HEK293 (cell line): ENCODE results near the gene VEZF1.

ENCODE experiments used
- CTCF ChIA-PET: fragments of 350-600 bp; formaldehyde crosslinking; extraction: SDS; loops from one replicate; lab custom pipeline; 2021; ENCODE audit warnings: antibody characterized with exemption; lab: Yijun Ruan, JAX
- POLR2A ChIA-PET: fragments of 300-600 bp; formaldehyde crosslinking; extraction: SDS; loops from one replicate; lab custom pipeline; 2020; ENCODE audit warnings: antibody characterized with exemption, inconsistent platforms; lab: Yijun Ruan, JAX
- H3K27ac ChIP-seq: fragments of 200-500 bp; sonication (Bioruptor generic); 2 replicates; pipeline ENCODE4 v1.5.1; 2014; ENCODE audit warnings: low read depth, low read length, control low read depth, inconsistent platforms; ENCODE audit errors: extremely low read depth
- H3K36me3 ChIP-seq, 2 experiments: fragments of 200-500 bp in 1 of 2; sonication (Bioruptor generic) in 1 of 2; 1 replicate in 1 of 2; 2 replicates in 1 of 2; pipeline ENCODE4 v1.5.1; 2014 to 2017; ENCODE audit warnings: inconsistent platforms in 2 of 2, low read length in 2 of 2; ENCODE audit not compliant: control insufficient read depth in 2 of 2, insufficient read depth in 1 of 2
- H3K4me1 ChIP-seq: fragments of 200-500 bp; sonication (Bioruptor generic); 2 replicates; pipeline ENCODE4 v1.5.1; 2014; ENCODE audit warnings: mild to moderate bottlenecking, low read length, inconsistent platforms; ENCODE audit not compliant: control insufficient read depth, insufficient read depth
- H3K4me3 ChIP-seq: 2 replicates; pipeline ENCODE4 v1.5.1; 2011; ENCODE audit warnings: low read depth, mild to moderate bottlenecking, control low read depth, low read length, moderate library complexity
- H3K9me3 ChIP-seq: fragments of 200-500 bp; sonication (Bioruptor generic); 2 replicates; pipeline ENCODE4 v1.5.1; 2014; ENCODE audit warnings: low read depth, low read length, inconsistent platforms; ENCODE audit not compliant: control insufficient read depth, insufficient read depth
- AEBP2 ChIP-seq: fragments of 450-650 bp; formaldehyde crosslinking; IDR thresholded peaks from 2 replicates; pipeline ENCODE4 v1.5.1; 2016; ENCODE audit warnings: missing biosample characterization, missing genetic modification characterization, borderline replicate concordance
- IKZF3 ChIP-seq: fragments of 450-650 bp; IDR thresholded peaks from 2 replicates; pipeline ENCODE4 v1.5.0; 2018; ENCODE audit warnings: missing biosample characterization, mild to moderate bottlenecking, missing genetic modification characterization, moderate library complexity
- MYNN ChIP-seq: fragments of 450-650 bp; formaldehyde crosslinking; IDR thresholded peaks from 2 replicates; pipeline ENCODE4 v1.5.1; 2016; ENCODE audit warnings: missing biosample characterization, missing genetic modification characterization, borderline replicate concordance
- SCRT2 ChIP-seq: fragments of 450-650 bp; formaldehyde crosslinking; IDR thresholded peaks from 2 replicates; pipeline ENCODE4 v1.5.1; 2016; ENCODE audit warnings: missing biosample characterization, missing genetic modification characterization
- YY2 ChIP-seq: fragments of 450-650 bp; formaldehyde crosslinking; IDR thresholded peaks from 2 replicates; pipeline ENCODE4 v1.5.1; 2016; ENCODE audit warnings: missing biosample characterization, missing genetic modification characterization
- ZBTB26 ChIP-seq: fragments of 450-650 bp; formaldehyde crosslinking; optimal IDR thresholded peaks from 2 replicates; pipeline ENCODE3; 2016; ENCODE audit warnings: missing biosample characterization, mild to moderate bottlenecking, missing genetic modification characterization
- ZFP3 ChIP-seq: fragments of 450-650 bp; formaldehyde crosslinking; IDR thresholded peaks from 2 replicates; pipeline ENCODE4 v1.5.1; 2016; ENCODE audit warnings: low read depth, missing biosample characterization, missing genetic modification characterization
- ZNF155 ChIP-seq: fragments of 450-650 bp; formaldehyde crosslinking; IDR thresholded peaks from 2 replicates; pipeline ENCODE4 v1.5.1; 2016; ENCODE audit warnings: missing biosample characterization, missing genetic modification characterization
- ZNF214 ChIP-seq: fragments of 450-650 bp; formaldehyde crosslinking; IDR thresholded peaks from 2 replicates; pipeline ENCODE4 v1.5.1; 2017; ENCODE audit warnings: missing biosample characterization, mild to moderate bottlenecking, missing genetic modification characterization, borderline replicate concordance
- ZNF239 ChIP-seq: fragments of 450-650 bp; formaldehyde crosslinking; IDR thresholded peaks from 2 replicates; pipeline ENCODE4 v1.5.1; 2016; ENCODE audit warnings: missing biosample characterization, missing genetic modification characterization
- ZNF335 ChIP-seq: fragments of 450-650 bp; formaldehyde crosslinking; conservative IDR thresholded peaks from 2 replicates; pipeline ENCODE4 v1.5.1; 2016; ENCODE audit warnings: missing biosample characterization, missing genetic modification characterization
- ZNF449 ChIP-seq: fragments of 450-650 bp; formaldehyde crosslinking; IDR thresholded peaks from 2 replicates; pipeline ENCODE4 v1.5.1; 2017; ENCODE audit warnings: missing biosample characterization, mild to moderate bottlenecking, missing genetic modification characterization, moderate library complexity
- ZNF48 ChIP-seq: fragments of 450-650 bp; formaldehyde crosslinking; IDR thresholded peaks from 2 replicates; pipeline ENCODE4 v1.5.1; 2016; ENCODE audit warnings: missing biosample characterization, missing genetic modification characterization
- ZNF529 ChIP-seq: fragments of 450-650 bp; formaldehyde crosslinking; IDR thresholded peaks from 2 replicates; pipeline ENCODE4 v1.5.1; 2017; ENCODE audit warnings: missing genetic modification characterization, missing biosample characterization; ENCODE audit not compliant: insufficient replicate concordance
- ZNF664 ChIP-seq: fragments of 450-650 bp; formaldehyde crosslinking; IDR thresholded peaks from 2 replicates; pipeline ENCODE4 v1.5.1; 2016; ENCODE audit warnings: missing biosample characterization, missing genetic modification characterization
- ZNF747 ChIP-seq: fragments of 450-650 bp; formaldehyde crosslinking; IDR thresholded peaks from 2 replicates; pipeline ENCODE4 v1.5.1; 2016; ENCODE audit warnings: missing biosample characterization, missing genetic modification characterization
- ZNF776 ChIP-seq: fragments of 450-650 bp; formaldehyde crosslinking; IDR thresholded peaks from 2 replicates; pipeline ENCODE4 v1.5.0; 2017; ENCODE audit warnings: missing biosample characterization, missing genetic modification characterization, borderline replicate concordance
- TF ChIP-seq, protein P1 (sequence below): fragments of 450-650 bp; formaldehyde crosslinking; IDR thresholded peaks from 2 replicates; pipeline ENCODE4 v1.5.1; 2016; ENCODE audit warnings: missing biosample characterization, missing genetic modification characterization, low read depth
- TF ChIP-seq, protein P2 (sequence below): fragments of 450-650 bp; formaldehyde crosslinking; IDR thresholded peaks from 2 replicates; pipeline ENCODE4 v1.5.1; 2016; ENCODE audit warnings: missing biosample characterization, missing genetic modification characterization, low read depth
- TF ChIP-seq, protein P3 (sequence below): fragments of 450-650 bp; formaldehyde crosslinking; IDR thresholded peaks from 2 replicates; pipeline ENCODE4 v1.5.1; 2017; ENCODE audit warnings: missing biosample characterization, missing genetic modification characterization
- TF ChIP-seq, protein P4 (sequence below): fragments of 450-650 bp; formaldehyde crosslinking; IDR thresholded peaks from 2 replicates; pipeline ENCODE4 v1.5.1; 2016; ENCODE audit warnings: missing biosample characterization, missing genetic modification characterization

VEZF1 gene

GRCh38 chr17:57966875-57967274, 21.2 kb downstream of the VEZF1 start (continued):
- no peak for TF ChIP-seq ZNF529
- TF ChIP-seq, protein P1, sequence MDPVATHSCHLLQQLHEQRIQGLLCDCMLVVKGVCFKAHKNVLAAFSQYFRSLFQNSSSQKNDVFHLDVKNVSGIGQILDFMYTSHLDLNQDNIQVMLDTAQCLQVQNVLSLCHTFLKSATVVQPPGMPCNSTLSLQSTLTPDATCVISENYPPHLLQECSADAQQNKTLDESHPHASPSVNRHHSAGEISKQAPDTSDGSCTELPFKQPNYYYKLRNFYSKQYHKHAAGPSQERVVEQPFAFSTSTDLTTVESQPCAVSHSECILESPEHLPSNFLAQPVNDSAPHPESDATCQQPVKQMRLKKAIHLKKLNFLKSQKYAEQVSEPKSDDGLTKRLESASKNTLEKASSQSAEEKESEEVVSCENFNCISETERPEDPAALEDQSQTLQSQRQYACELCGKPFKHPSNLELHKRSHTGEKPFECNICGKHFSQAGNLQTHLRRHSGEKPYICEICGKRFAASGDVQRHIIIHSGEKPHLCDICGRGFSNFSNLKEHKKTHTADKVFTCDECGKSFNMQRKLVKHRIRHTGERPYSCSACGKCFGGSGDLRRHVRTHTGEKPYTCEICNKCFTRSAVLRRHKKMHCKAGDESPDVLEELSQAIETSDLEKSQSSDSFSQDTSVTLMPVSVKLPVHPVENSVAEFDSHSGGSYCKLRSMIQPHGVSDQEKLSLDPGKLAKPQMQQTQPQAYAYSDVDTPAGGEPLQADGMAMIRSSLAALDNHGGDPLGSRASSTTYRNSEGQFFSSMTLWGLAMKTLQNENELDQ (tag by site-specific recombination) = no peak

- Histone ChIP-seq H3K9me3 (no peaks in the 10 kb centered on the region), H3K4me1 (no peaks in the 10 kb centered on the region), H3K27ac (no peak overlapping the region), H3K4me3 (no peak overlapping the region), H3K36me3 (no peaks in the 10 kb centered on the region)
- ChIA-PET CTCF (interaction anchor here (0.6 to 2.3 kb wide), 3 partner anchors 10 to 74 kb away, joined by 4 to 12 read pairs (median 5); no protein-coding TSS in a partner anchor), POLR2A (interaction anchor here (1.1 kb wide), 1 partner anchor 12 kb away, joined by 4 read pairs; the partner anchor contains the start of gene CUEDC1)
- TF ChIP-seq ZNF155 (tag by site-specific recombination) (no peak), ZNF747 (tag by site-specific recombination) (no peak), ZNF239 (tag by site-specific recombination) (no peak), ZFP3 (tag by site-specific recombination) (no peak), ZBTB26 (no peak), ZNF48 (no peak), AEBP2 (tag by site-specific recombination) (no peak), ZNF214 (tag by site-specific recombination) (no peak)
Observed at GRCh38 chr17:57966246-57966645, 21.8 kb downstream of the VEZF1 start.

GRCh38 chr17:57965521-57966160, 22.4 kb downstream of the VEZF1 start:
- Histone ChIP-seq H3K27ac (no peak overlapping the region), H3K4me3 (no peak overlapping the region), H3K4me1 (peaks cover 3% of the 10 kb centered on the region; the same call in 1 of the 2 replicates), H3K9me3 (no peaks in the 10 kb centered on the region), H3K36me3 (no peaks in the 10 kb centered on the region)
- ChIA-PET CTCF (interaction anchor here (0.6 to 2.3 kb wide), 4 partner anchors 9 to 73 kb away, joined by 4 to 12 read pairs (median 4); no protein-coding TSS in a partner anchor), POLR2A (interaction anchor here (1.0 kb wide), 1 partner anchor 9 kb away, joined by 8 read pairs; no protein-coding TSS in a partner anchor)
- TF ChIP-seq, protein P2, sequence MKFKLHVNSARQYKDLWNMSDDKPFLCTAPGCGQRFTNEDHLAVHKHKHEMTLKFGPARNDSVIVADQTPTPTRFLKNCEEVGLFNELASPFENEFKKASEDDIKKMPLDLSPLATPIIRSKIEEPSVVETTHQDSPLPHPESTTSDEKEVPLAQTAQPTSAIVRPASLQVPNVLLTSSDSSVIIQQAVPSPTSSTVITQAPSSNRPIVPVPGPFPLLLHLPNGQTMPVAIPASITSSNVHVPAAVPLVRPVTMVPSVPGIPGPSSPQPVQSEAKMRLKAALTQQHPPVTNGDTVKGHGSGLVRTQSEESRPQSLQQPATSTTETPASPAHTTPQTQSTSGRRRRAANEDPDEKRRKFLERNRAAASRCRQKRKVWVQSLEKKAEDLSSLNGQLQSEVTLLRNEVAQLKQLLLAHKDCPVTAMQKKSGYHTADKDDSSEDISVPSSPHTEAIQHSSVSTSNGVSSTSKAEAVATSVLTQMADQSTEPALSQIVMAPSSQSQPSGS (tag by site-specific recombination) = no peak
- TF ChIP-seq ZNF776 (tag by site-specific recombination) = no peak
- TF ChIP-seq, protein P3, sequence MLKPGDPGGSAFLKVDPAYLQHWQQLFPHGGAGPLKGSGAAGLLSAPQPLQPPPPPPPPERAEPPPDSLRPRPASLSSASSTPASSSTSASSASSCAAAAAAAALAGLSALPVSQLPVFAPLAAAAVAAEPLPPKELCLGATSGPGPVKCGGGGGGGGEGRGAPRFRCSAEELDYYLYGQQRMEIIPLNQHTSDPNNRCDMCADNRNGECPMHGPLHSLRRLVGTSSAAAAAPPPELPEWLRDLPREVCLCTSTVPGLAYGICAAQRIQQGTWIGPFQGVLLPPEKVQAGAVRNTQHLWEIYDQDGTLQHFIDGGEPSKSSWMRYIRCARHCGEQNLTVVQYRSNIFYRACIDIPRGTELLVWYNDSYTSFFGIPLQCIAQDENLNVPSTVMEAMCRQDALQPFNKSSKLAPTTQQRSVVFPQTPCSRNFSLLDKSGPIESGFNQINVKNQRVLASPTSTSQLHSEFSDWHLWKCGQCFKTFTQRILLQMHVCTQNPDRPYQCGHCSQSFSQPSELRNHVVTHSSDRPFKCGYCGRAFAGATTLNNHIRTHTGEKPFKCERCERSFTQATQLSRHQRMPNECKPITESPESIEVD (tag by site-specific recombination) = no peak
- no peak for TF ChIP-seq YY2 (tag by site-specific recombination)
- TF ChIP-seq ZNF449 = no peak
- no peak for TF ChIP-seq ZNF335 (tag by site-specific recombination)
- no peak for TF ChIP-seq ZNF664 (tag by site-specific recombination)
- no peak for TF ChIP-seq MYNN (tag by site-specific recombination)
- no peak for TF ChIP-seq IKZF3 (tag by site-specific recombination)
- no peak for TF ChIP-seq SCRT2
- TF ChIP-seq, protein P4, sequence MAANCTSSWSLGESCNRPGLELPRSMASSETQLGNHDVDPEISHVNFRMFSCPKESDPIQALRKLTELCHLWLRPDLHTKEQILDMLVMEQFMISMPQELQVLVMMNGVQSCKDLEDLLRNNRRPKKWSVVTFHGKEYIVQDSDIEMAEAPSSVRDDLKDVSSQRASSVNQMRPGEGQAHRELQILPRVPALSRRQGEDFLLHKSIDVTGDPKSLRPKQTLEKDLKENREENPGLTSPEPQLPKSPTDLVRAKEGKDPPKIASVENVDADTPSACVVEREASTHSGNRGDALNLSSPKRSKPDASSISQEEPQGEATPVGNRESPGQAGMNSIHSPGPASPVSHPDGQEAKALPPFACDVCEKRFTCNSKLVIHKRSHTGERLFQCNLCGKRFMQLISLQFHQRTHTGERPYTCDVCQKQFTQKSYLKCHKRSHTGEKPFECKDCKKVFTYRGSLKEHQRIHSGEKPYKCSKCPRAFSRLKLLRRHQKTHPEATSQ (tag by site-specific recombination) = no peak
